ENCODE measurements around the gene INPP5A.

The INPP5A gene

GRCh38 chr10:132701099-132701845 lies 163.7 kb downstream of the INPP5A start:
- Histone ChIP-seq H3K79me2 (ENCODE audit: control insufficient read depth, insufficient read depth, low read length, poor library complexity) (no peaks in the 10 kb centered on the region), H3K27ac (ENCODE audit: low read depth, low read length) (no peak overlapping the region), H4K8ac (ENCODE audit: low read depth, low read length) (no peak overlapping the region), H3K23ac (ENCODE audit: low read length) (no peak overlapping the region), H3K9ac (ENCODE audit: low read length) (no peak overlapping the region), H2AFZ (ENCODE audit: insufficient read depth, low read length, poor library complexity) (no peak overlapping the region), H4K91ac (ENCODE audit: low read depth, low read length) (no peak overlapping the region), H3K14ac (ENCODE audit: low read length) (no peak overlapping the region), H3K4me1 (ENCODE audit: control insufficient read depth in 1 of 2, insufficient read depth in 2 of 2, low read length in 2 of 2) (no peaks in the 10 kb centered on the region), H4K12ac (ENCODE audit: low read depth, low read length) (no peak overlapping the region), H2BK12ac (ENCODE audit: low read length) (no peak overlapping the region), H3K4me2 (ENCODE audit: low read length) (no peak overlapping the region), H3K4ac (ENCODE audit: low read depth, low read length) (no peak overlapping the region), H2AK5ac (ENCODE audit: low read length) (no peak overlapping the region), H3K9me3 (ENCODE audit: insufficient read depth, low read depth, low read length) (peaks cover 17% of the 10 kb centered on the region), H3K36me3 (ENCODE audit: control insufficient read depth in 1 of 2, insufficient read depth in 2 of 2, low read length in 2 of 2) (peaks cover 17 to 29% of the 10 kb centered on the region in 2 experiments), H3K27me3 (ENCODE audit: insufficient read depth, low read length) (no peaks in the 10 kb centered on the region), H3K18ac (ENCODE audit: low read length) (no peak overlapping the region), H2BK120ac (ENCODE audit: insufficient read depth, low read length, poor library complexity) (no peak overlapping the region), H2BK5ac (ENCODE audit: low read depth, low read length, poor library complexity) (no peak overlapping the region), H3K79me1 (ENCODE audit: low read length) (no peaks in the 10 kb centered on the region), H3K4me3 (ENCODE audit: low read depth, low read length) (no peak overlapping the region)
- no peak for DNase-seq
- WGBS (ENCODE audit: extremely low coverage, insufficient coverage, insufficient read length) = no CpG with 5 or more reads among the region's 26 CpGs

- no peak overlapping the region for H2BK5ac ChIP-seq (ENCODE audit: low read depth, low read length, poor library complexity)
- DNase-seq = no peak
- H3K79me1 ChIP-seq (ENCODE audit: low read length) = no peaks in the 10 kb centered on the region
- no peak overlapping the region for H3K4me2 ChIP-seq (ENCODE audit: low read length)
- no peak overlapping the region for H2AFZ ChIP-seq (ENCODE audit: insufficient read depth, low read length, poor library complexity)
- H4K91ac ChIP-seq (ENCODE audit: low read depth, low read length) = no peak overlapping the region
- H3K23ac ChIP-seq (ENCODE audit: low read length) = no peak overlapping the region
- WGBS (ENCODE audit: extremely low coverage, insufficient coverage, insufficient read length) = no CpG with 5 or more reads among the region's 13 CpGs
- no peaks in the 10 kb centered on the region for H3K79me2 ChIP-seq (ENCODE audit: control insufficient read depth, insufficient read depth, low read length, poor library complexity)
- H2AK5ac ChIP-seq (ENCODE audit: low read length) = no peak overlapping the region
- H3K4me1 ChIP-seq (ENCODE audit: control insufficient read depth in 1 of 2, insufficient read depth in 2 of 2, low read length in 2 of 2) = no peaks in the 10 kb centered on the region
- H4K8ac ChIP-seq (ENCODE audit: low read depth, low read length) = no peak overlapping the region
- H3K4me3 ChIP-seq (ENCODE audit: low read depth, low read length) = no peak overlapping the region
- H4K12ac ChIP-seq (ENCODE audit: low read depth, low read length) = no peak overlapping the region
- no peak overlapping the region for H3K14ac ChIP-seq (ENCODE audit: low read length)
- H2BK12ac ChIP-seq (ENCODE audit: low read length) = no peak overlapping the region
- H3K9me3 ChIP-seq (ENCODE audit: insufficient read depth, low read depth, low read length) = peaks cover 22% of the 10 kb centered on the region
- no peak overlapping the region for H2BK120ac ChIP-seq (ENCODE audit: insufficient read depth, low read length, poor library complexity)
- H3K4ac ChIP-seq (ENCODE audit: low read depth, low read length) = no peak overlapping the region
- no peak overlapping the region for H3K9ac ChIP-seq (ENCODE audit: low read length)
- no peaks in the 10 kb centered on the region for H3K27me3 ChIP-seq (ENCODE audit: insufficient read depth, low read length)
- H3K27ac ChIP-seq (ENCODE audit: low read depth, low read length) = no peak overlapping the region
- H3K18ac ChIP-seq (ENCODE audit: low read length) = no peak overlapping the region
- peaks cover 22 to 30% of the 10 kb centered on the region in 2 experiments for H3K36me3 ChIP-seq (ENCODE audit: control insufficient read depth in 1 of 2, insufficient read depth in 2 of 2, low read length in 2 of 2)
These were observed 164.2 kb downstream of the INPP5A start for GRCh38 chr10:132701846-132702190.

GRCh38 chr10:132702601-132703418 lies 165.2 kb downstream of the INPP5A start:
- WGBS (ENCODE audit: extremely low coverage, insufficient coverage, insufficient read length) = no CpG with 5 or more reads among the region's 37 CpGs
- H3K4ac ChIP-seq (ENCODE audit: low read depth, low read length) = no peak overlapping the region

GRCh38 chr10:132703419-132704007 lies 165.9 kb downstream of the INPP5A start:
- H3K23ac ChIP-seq (ENCODE audit: low read length) = no peak overlapping the region
- no peak overlapping the region for H4K8ac ChIP-seq (ENCODE audit: low read depth, low read length)
- peaks cover 26% of the 10 kb centered on the region for H3K9me3 ChIP-seq (ENCODE audit: insufficient read depth, low read depth, low read length)
- no peak overlapping the region for H2BK120ac ChIP-seq (ENCODE audit: insufficient read depth, low read length, poor library complexity)
- no peak overlapping the region for H2AFZ ChIP-seq (ENCODE audit: insufficient read depth, low read length, poor library complexity)
- no peak overlapping the region for H2AK5ac ChIP-seq (ENCODE audit: low read length)
- no peak overlapping the region for H4K91ac ChIP-seq (ENCODE audit: low read depth, low read length)
- no peak overlapping the region for H3K4ac ChIP-seq (ENCODE audit: low read depth, low read length)
- no peak overlapping the region for H4K12ac ChIP-seq (ENCODE audit: low read depth, low read length)
- peaks cover 24 to 28% of the 10 kb centered on the region in 2 experiments for H3K36me3 ChIP-seq (ENCODE audit: control insufficient read depth in 1 of 2, insufficient read depth in 2 of 2, low read length in 2 of 2)
- no peaks in the 10 kb centered on the region for H3K4me1 ChIP-seq (ENCODE audit: control insufficient read depth in 1 of 2, insufficient read depth in 2 of 2, low read length in 2 of 2)
- H3K9ac ChIP-seq (ENCODE audit: low read length) = no peak overlapping the region
- H3K79me1 ChIP-seq (ENCODE audit: low read length) = no peaks in the 10 kb centered on the region
- DNase-seq = no peak
- no peaks in the 10 kb centered on the region for H3K27me3 ChIP-seq (ENCODE audit: insufficient read depth, low read length)
- WGBS (ENCODE audit: extremely low coverage, insufficient coverage, insufficient read length) = 100% methylated on average over 4 of the region's 24 CpGs
- peak overlapping the region; percentile 44 for H3K4me3 ChIP-seq (ENCODE audit: low read depth, low read length)
- no peak overlapping the region for H3K4me2 ChIP-seq (ENCODE audit: low read length)
- no peak overlapping the region for H2BK5ac ChIP-seq (ENCODE audit: low read depth, low read length, poor library complexity)
- H3K14ac ChIP-seq (ENCODE audit: low read length) = no peak overlapping the region
- no peak overlapping the region for H3K27ac ChIP-seq (ENCODE audit: low read depth, low read length)
- H2BK12ac ChIP-seq (ENCODE audit: low read length) = no peak overlapping the region
- H3K18ac ChIP-seq (ENCODE audit: low read length) = no peak overlapping the region
- no peaks in the 10 kb centered on the region for H3K79me2 ChIP-seq (ENCODE audit: control insufficient read depth, insufficient read depth, low read length, poor library complexity)

More at GRCh38 chr10:132702601-132703418, 165.2 kb downstream of the INPP5A start:
- Histone ChIP-seq H2BK120ac (ENCODE audit: insufficient read depth, low read length, poor library complexity) (no peak overlapping the region), H3K14ac (ENCODE audit: low read length) (no peak overlapping the region), H3K27ac (ENCODE audit: low read depth, low read length) (no peak overlapping the region), H2AFZ (ENCODE audit: insufficient read depth, low read length, poor library complexity) (no peak overlapping the region), H3K9me3 (ENCODE audit: insufficient read depth, low read depth, low read length) (peaks cover 26% of the 10 kb centered on the region), H2AK5ac (ENCODE audit: low read length) (no peak overlapping the region), H3K23ac (ENCODE audit: low read length) (no peak overlapping the region), H3K79me2 (ENCODE audit: control insufficient read depth, insufficient read depth, low read length, poor library complexity) (no peaks in the 10 kb centered on the region), H3K4me2 (ENCODE audit: low read length) (no peak overlapping the region), H4K12ac (ENCODE audit: low read depth, low read length) (no peak overlapping the region), H3K4me3 (ENCODE audit: low read depth, low read length) (peak overlapping the region; percentile 23), H3K18ac (ENCODE audit: low read length) (no peak overlapping the region), H4K8ac (ENCODE audit: low read depth, low read length) (no peak overlapping the region), H3K36me3 (ENCODE audit: control insufficient read depth in 1 of 2, insufficient read depth in 2 of 2, low read length in 2 of 2) (peaks cover 24 to 30% of the 10 kb centered on the region in 2 experiments), H3K9ac (ENCODE audit: low read length) (no peak overlapping the region), H2BK12ac (ENCODE audit: low read length) (no peak overlapping the region), H4K91ac (ENCODE audit: low read depth, low read length) (no peak overlapping the region), H3K79me1 (ENCODE audit: low read length) (no peaks in the 10 kb centered on the region), H3K4me1 (ENCODE audit: control insufficient read depth in 1 of 2, insufficient read depth in 2 of 2, low read length in 2 of 2) (no peaks in the 10 kb centered on the region), H3K27me3 (ENCODE audit: insufficient read depth, low read length) (no peaks in the 10 kb centered on the region), H2BK5ac (ENCODE audit: low read depth, low read length, poor library complexity) (no peak overlapping the region)
- DNase-seq = peak in 1 of 2 donors; percentile 43
